Measurements from ENCODE around the gene TBL1X. TPM values are rescaled to one million over a fixed set of nuclear protein-coding genes. Genes with fewer than 3 reads are reported as not detected.

Gene TBL1X
- total RNA-seq, 1 donor from 2014 or later, result 6.5 TPM

GRCh38 chrX:9659571-9660195 is 194.8 kb downstream of the TBL1X start:
- Mint-ChIP-seq H3K4me1 (ENCODE audit: low read depth, unreplicated experiment) (no peaks in the 10 kb centered on the region), H3K9me3 (ENCODE audit: unreplicated experiment) (no peaks in the 10 kb centered on the region)
- TF ChIP-seq CTCF (IDR thresholded peaks at IDR 0.05; ENCODE audit: partially characterized antibody, unreplicated experiment), result no peak

GRCh38 chrX:9662148-9662547 is 197.3 kb downstream of the TBL1X start:
- Mint-ChIP-seq H3K36me3 (ENCODE audit: unreplicated experiment) (no peaks in the 10 kb centered on the region), H3K4me1 (ENCODE audit: low read depth, unreplicated experiment) (no peaks in the 10 kb centered on the region), H3K4me3 (ENCODE audit: unreplicated experiment) (no peak overlapping the region), H3K27ac (ENCODE audit: unreplicated experiment) (no peak overlapping the region), H3K27me3 (ENCODE audit: unreplicated experiment) (peaks cover 3% of the 10 kb centered on the region), H3K9me3 (ENCODE audit: unreplicated experiment) (no peaks in the 10 kb centered on the region)
- DNase-seq, result no peak
- no peak for TF ChIP-seq CTCF (IDR thresholded peaks at IDR 0.05; ENCODE audit: partially characterized antibody, unreplicated experiment)

More at GRCh38 chrX:9659571-9660195, 194.8 kb downstream of the TBL1X start:
- H3K36me3 Mint-ChIP-seq (ENCODE audit: unreplicated experiment), result no peaks in the 10 kb centered on the region
- peaks cover 3% of the 10 kb centered on the region for H3K27me3 Mint-ChIP-seq (ENCODE audit: unreplicated experiment)
- no peak overlapping the region for H3K27ac Mint-ChIP-seq (ENCODE audit: unreplicated experiment)
- H3K4me3 Mint-ChIP-seq (ENCODE audit: unreplicated experiment), result no peak overlapping the region
- DNase-seq, result no peak

GRCh38 chrX:9663216-9663615 is 198.4 kb downstream of the TBL1X start:
- Mint-ChIP-seq H3K9me3 (ENCODE audit: unreplicated experiment) (no peaks in the 10 kb centered on the region), H3K27ac (ENCODE audit: unreplicated experiment) (no peak overlapping the region), H3K4me1 (ENCODE audit: low read depth, unreplicated experiment) (no peaks in the 10 kb centered on the region), H3K36me3 (ENCODE audit: unreplicated experiment) (no peaks in the 10 kb centered on the region), H3K27me3 (ENCODE audit: unreplicated experiment) (peaks cover 3% of the 10 kb centered on the region), H3K4me3 (ENCODE audit: unreplicated experiment) (no peak overlapping the region)
- no peak for TF ChIP-seq CTCF (IDR thresholded peaks at IDR 0.05; ENCODE audit: partially characterized antibody, unreplicated experiment)
- DNase-seq, result no peak

GRCh38 chrX:9664224-9664623 is 199.4 kb downstream of the TBL1X start:
- no peak for DNase-seq
- H3K4me3 Mint-ChIP-seq (ENCODE audit: unreplicated experiment), result no peak overlapping the region
- no peak for TF ChIP-seq CTCF (IDR thresholded peaks at IDR 0.05; ENCODE audit: partially characterized antibody, unreplicated experiment)
- no peaks in the 10 kb centered on the region for H3K36me3 Mint-ChIP-seq (ENCODE audit: unreplicated experiment)
- H3K4me1 Mint-ChIP-seq (ENCODE audit: low read depth, unreplicated experiment), result no peaks in the 10 kb centered on the region
- no peaks in the 10 kb centered on the region for H3K9me3 Mint-ChIP-seq (ENCODE audit: unreplicated experiment)
- H3K27ac Mint-ChIP-seq (ENCODE audit: unreplicated experiment), result no peak overlapping the region
- peaks cover 2% of the 10 kb centered on the region for H3K27me3 Mint-ChIP-seq (ENCODE audit: unreplicated experiment)

GRCh38 chrX:9665113-9665512 is 200.3 kb downstream of the TBL1X start:
- Mint-ChIP-seq H3K9me3 (ENCODE audit: unreplicated experiment) (no peaks in the 10 kb centered on the region), H3K27me3 (ENCODE audit: unreplicated experiment) (no peaks in the 10 kb centered on the region), H3K4me1 (ENCODE audit: low read depth, unreplicated experiment) (no peaks in the 10 kb centered on the region), H3K27ac (ENCODE audit: unreplicated experiment) (no peak overlapping the region), H3K4me3 (ENCODE audit: unreplicated experiment) (no peak overlapping the region), H3K36me3 (ENCODE audit: unreplicated experiment) (no peaks in the 10 kb centered on the region)
- DNase-seq, result no peak
- no peak for TF ChIP-seq CTCF (IDR thresholded peaks at IDR 0.05; ENCODE audit: partially characterized antibody, unreplicated experiment)
